ENCODE results near the gene ABT1.

ABT1 gene

DNA sequence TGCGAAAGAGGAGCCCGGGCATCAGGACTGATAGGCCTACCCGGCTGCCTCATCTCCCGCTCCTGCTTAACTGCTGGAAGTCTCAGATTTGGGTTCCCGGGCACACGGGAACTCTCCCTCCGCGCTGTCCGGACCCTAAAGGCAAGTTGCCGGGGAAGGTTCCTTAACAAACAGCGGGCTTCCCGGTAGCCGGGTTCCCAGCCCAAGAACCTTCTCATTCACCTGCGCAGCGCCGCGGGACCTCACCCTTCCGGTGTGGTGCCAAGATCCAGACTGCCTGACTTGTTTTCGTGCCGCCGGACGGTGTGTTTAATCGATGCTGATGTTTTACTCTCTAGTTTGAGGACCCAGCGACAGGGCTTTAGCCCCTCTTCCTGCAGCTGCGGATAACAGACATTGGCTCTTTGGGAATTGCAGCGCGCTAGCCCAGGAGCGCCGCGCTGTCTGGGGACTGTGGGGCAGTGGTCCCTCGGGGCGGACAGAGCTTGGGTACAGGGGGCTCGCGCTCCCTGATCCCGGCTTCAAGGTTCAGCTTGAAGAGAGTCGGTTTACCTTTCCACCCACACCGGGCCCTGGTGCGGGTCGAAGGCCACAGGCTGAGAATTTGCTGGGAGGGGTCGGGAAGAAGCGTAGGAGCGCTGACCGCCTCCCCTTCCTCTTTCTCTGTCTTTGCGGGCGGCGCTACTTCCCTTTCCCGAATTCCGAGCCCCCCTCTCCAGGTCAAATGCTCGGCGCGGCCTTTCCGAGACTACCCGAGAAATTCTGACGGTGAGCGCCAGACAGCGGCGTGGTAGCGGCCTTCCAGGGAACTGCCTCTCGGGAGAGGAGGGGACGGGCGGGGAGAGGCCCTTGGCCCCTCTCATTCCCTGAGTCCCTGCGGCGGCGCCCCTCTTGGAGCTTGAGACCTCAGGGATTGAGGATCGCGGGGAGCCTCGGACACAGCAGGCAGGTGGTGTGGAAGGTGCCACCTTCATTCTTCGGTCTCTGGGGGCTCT, 17.2 kb downstream of the ABT1 start:
- no peak overlapping the region for H3K9ac ChIP-seq (ENCODE audit: low read length)
- H3K4me2 ChIP-seq (ENCODE audit: low read depth, low read length), result no peak overlapping the region
- H3K27me3 ChIP-seq (replicated peaks; ENCODE audit: insufficient read depth, low read length), result no peaks in the 10 kb centered on the region
- H3K36me3 ChIP-seq (replicated peaks; ENCODE audit: insufficient read depth, low read length), result no peaks in the 10 kb centered on the region
- no peak overlapping the region for H3K27ac ChIP-seq (ENCODE audit: low read length)
- DNase-seq, result no peak
- no peaks in the 10 kb centered on the region for H4K20me1 ChIP-seq (ENCODE audit: insufficient read depth, low read length)
- no peaks in the 10 kb centered on the region for H3K79me2 ChIP-seq (ENCODE audit: low read length)
- TF ChIP-seq, protein P1, sequence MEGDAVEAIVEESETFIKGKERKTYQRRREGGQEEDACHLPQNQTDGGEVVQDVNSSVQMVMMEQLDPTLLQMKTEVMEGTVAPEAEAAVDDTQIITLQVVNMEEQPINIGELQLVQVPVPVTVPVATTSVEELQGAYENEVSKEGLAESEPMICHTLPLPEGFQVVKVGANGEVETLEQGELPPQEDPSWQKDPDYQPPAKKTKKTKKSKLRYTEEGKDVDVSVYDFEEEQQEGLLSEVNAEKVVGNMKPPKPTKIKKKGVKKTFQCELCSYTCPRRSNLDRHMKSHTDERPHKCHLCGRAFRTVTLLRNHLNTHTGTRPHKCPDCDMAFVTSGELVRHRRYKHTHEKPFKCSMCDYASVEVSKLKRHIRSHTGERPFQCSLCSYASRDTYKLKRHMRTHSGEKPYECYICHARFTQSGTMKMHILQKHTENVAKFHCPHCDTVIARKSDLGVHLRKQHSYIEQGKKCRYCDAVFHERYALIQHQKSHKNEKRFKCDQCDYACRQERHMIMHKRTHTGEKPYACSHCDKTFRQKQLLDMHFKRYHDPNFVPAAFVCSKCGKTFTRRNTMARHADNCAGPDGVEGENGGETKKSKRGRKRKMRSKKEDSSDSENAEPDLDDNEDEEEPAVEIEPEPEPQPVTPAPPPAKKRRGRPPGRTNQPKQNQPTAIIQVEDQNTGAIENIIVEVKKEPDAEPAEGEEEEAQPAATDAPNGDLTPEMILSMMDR (IDR thresholded peaks at IDR 0.05; ENCODE audit: low read length), result no peak
- TF ChIP-seq EZH2phosphoT487 (IDR thresholded peaks at IDR 0.05; ENCODE audit: low read length) (no peak), EZH2 (optimal IDR thresholded peaks at IDR 0.05; ENCODE audit: low read depth, low read length) (no peak)
- no peaks in the 10 kb centered on the region for H3K9me2 ChIP-seq (replicated peaks; ENCODE audit: insufficient read depth, low read length)
- H3F3A ChIP-seq (ENCODE audit: insufficient read depth, low read length), result no peaks in the 10 kb centered on the region
- no peaks in the 10 kb centered on the region for H3K9me3 ChIP-seq (replicated peaks; ENCODE audit: insufficient read depth, low read length)
- no peak overlapping the region for H3K4me3 ChIP-seq (ENCODE audit: low read length)
- no peak overlapping the region for H2AFZ ChIP-seq (ENCODE audit: low read length)
- no peaks in the 10 kb centered on the region for H3K4me1 ChIP-seq (ENCODE audit: low read length)

DNA sequence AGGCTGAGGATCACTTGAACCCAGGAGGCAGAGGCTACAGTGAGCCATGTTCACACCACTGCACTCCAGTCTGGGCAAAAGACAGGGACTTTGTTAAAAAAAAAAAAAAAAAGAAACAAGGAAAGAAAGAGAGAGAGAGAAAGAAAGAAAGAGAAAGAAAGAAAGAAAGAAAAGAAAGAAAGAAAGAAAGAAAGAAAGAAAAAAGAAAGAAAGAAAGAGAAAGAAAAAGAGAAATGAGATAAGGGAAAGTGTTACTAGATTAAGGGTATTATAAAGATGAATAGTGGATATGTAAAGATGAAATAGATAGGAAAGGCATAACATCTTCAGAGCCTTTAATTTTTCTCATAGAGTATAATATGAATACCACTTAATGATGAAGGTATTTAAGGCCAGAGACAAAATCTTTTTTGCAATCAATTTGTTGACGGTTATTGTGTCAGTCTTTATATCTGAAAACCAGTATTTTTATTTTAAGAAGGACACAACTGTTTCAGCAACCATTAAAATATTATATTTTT, 26.6 kb downstream of the ABT1 start:
- no peak overlapping the region for H2AFZ ChIP-seq (ENCODE audit: low read length)

DNA sequence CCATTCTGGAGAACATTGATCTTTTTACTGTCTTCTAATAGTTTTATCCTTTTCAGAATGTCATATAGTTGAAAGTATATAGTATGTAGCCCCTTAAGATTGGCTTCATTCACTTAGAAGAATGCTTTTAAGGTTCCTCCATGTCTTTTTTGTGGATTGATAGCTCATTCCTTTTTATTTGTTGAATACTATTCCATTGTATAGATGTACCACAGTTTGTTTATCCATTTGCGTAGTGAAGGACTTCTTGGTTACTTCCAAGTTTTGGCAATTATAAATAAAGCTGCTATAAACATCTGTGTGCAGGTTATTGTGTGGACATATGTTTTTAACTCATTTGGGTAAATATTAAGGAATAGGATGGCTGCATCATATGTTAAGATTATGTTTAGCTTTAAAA, 27.8 kb downstream of the ABT1 start:
- Histone ChIP-seq H3K9me2 (replicated peaks; ENCODE audit: insufficient read depth, low read length) (no peaks in the 10 kb centered on the region), H3K27ac (ENCODE audit: low read length) (no peak overlapping the region), H3K4me2 (ENCODE audit: low read depth, low read length) (no peak overlapping the region), H3K36me3 (replicated peaks; ENCODE audit: insufficient read depth, low read length) (no peaks in the 10 kb centered on the region), H3K4me3 (ENCODE audit: low read length) (no peak overlapping the region), H2AFZ (ENCODE audit: low read length) (no peak overlapping the region), H3F3A (ENCODE audit: insufficient read depth, low read length) (no peaks in the 10 kb centered on the region), H3K9me3 (replicated peaks; ENCODE audit: insufficient read depth, low read length) (no peaks in the 10 kb centered on the region), H3K27me3 (replicated peaks; ENCODE audit: insufficient read depth, low read length) (no peaks in the 10 kb centered on the region), H4K20me1 (ENCODE audit: insufficient read depth, low read length) (no peaks in the 10 kb centered on the region), H3K4me1 (ENCODE audit: low read length) (no peaks in the 10 kb centered on the region), H3K79me2 (ENCODE audit: low read length) (no peaks in the 10 kb centered on the region), H3K9ac (ENCODE audit: low read length) (no peak overlapping the region)
- no peak for DNase-seq
- TF ChIP-seq EZH2phosphoT487 (IDR thresholded peaks at IDR 0.05; ENCODE audit: low read length) (no peak), EZH2 (optimal IDR thresholded peaks at IDR 0.05; ENCODE audit: low read depth, low read length) (no peak)
- TF ChIP-seq, protein P1 (IDR thresholded peaks at IDR 0.05; ENCODE audit: low read length), result no peak

More for the DNA sequence above, 26.6 kb downstream of the ABT1 start:
- H3K4me3 ChIP-seq (ENCODE audit: low read length), result no peak overlapping the region
- H3K9ac ChIP-seq (ENCODE audit: low read length), result no peak overlapping the region
- H3F3A ChIP-seq (ENCODE audit: insufficient read depth, low read length), result no peaks in the 10 kb centered on the region
- H3K79me2 ChIP-seq (ENCODE audit: low read length), result no peaks in the 10 kb centered on the region
- H3K4me1 ChIP-seq (ENCODE audit: low read length), result no peaks in the 10 kb centered on the region
- H3K27me3 ChIP-seq (replicated peaks; ENCODE audit: insufficient read depth, low read length), result no peaks in the 10 kb centered on the region
- no peak overlapping the region for H3K4me2 ChIP-seq (ENCODE audit: low read depth, low read length)
- no peak for DNase-seq
- H3K27ac ChIP-seq (ENCODE audit: low read length), result no peak overlapping the region
- no peaks in the 10 kb centered on the region for H4K20me1 ChIP-seq (ENCODE audit: insufficient read depth, low read length)
- no peak for TF ChIP-seq EZH2 (optimal IDR thresholded peaks at IDR 0.05; ENCODE audit: low read depth, low read length)
- TF ChIP-seq, protein P1 (IDR thresholded peaks at IDR 0.05; ENCODE audit: low read length), result no peak
- no peak for TF ChIP-seq EZH2phosphoT487 (IDR thresholded peaks at IDR 0.05; ENCODE audit: low read length)
- no peaks in the 10 kb centered on the region for H3K36me3 ChIP-seq (replicated peaks; ENCODE audit: insufficient read depth, low read length)
- no peaks in the 10 kb centered on the region for H3K9me2 ChIP-seq (replicated peaks; ENCODE audit: insufficient read depth, low read length)
- H3K9me3 ChIP-seq (replicated peaks; ENCODE audit: insufficient read depth, low read length), result no peaks in the 10 kb centered on the region

All from MM.1S (cell line).